CD4-positive, alpha-beta T cell treated with Interleukin-21 for 1 hour (primary cell): ENCODE data around the gene FAM89B.
A peak's percentile ranks its signal among the peaks of the same experiment; 100 is the strongest.

Source experiments
- DNase-seq: peaks from one replicate; pipeline ENCODE4 v3.0.0-alpha.2; 2020

FAM89B gene

DNA sequence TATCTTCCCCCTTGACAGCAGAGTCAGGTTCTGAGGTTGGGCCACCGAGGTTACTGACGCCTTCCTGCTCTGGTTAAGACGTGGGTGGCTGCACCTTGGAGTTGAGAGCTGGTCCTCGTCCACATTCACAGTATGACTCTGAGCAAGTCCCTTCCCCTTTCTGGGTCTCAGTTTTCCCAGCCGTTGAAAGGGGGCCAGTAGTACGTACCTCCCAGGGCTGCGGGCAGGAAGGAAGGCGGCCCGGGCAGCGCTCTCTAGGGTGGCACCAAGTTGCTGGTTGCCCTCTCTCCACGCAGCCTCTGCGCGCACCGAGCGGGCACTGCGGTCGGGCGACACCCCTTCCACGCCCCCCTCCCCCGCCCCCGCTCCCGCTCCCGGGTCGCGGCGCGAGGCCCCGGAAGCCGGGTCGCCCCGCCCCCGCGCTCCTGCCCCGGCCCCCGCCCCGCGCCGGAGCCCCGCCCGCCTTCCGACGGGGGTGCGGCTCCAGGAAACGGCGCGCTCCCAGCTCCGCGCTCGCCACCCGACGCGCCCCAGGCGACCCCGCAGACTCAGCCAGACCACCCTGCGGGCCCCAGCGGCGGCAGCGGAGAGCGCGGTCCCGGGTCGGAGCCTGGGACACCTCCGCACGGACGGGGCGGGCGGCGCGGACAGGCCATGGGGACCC, 3.4 kb downstream of the FAM89B start, which contains the start of gene EHBP1L1:
Gene EHBP1L1 (plus strand): TSS at position 486 of the 664 bp plus-strand sequence. CDS start 250 bp downstream, outside the sequence.
- peak; percentile 89 for DNase-seq

DNA sequence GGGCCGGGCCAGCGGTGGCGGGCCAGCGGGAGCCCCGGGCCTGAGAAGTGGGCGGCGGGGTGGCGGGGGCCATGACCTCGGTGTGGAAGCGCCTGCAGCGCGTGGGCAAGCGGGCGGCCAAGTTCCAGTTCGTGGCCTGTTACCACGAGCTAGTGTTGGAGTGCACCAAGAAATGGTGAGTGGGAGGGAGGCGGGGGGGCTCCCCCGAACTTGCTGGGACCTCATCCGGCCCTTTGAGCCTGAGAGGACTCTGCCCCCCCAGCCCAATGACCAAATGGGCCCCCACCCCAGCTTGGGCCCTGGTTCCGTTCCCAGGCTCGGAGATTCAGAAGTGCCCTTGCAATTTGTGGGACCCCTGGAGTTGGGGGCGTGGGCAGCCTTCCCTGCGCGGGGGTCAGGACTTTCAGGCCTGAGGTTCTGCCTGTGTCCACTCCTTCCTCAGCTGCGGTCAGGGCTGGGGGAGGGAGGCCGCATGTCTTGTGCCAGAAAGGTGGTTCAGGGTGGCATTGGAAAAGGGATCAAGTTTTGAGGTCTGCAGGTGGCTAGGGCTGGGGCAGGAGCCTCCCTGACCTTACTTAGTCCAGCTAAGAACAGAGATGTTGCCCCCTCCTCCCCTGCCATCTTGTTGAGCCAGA, 4.0 kb downstream of the FAM89B start:
- no peak for DNase-seq

DNA sequence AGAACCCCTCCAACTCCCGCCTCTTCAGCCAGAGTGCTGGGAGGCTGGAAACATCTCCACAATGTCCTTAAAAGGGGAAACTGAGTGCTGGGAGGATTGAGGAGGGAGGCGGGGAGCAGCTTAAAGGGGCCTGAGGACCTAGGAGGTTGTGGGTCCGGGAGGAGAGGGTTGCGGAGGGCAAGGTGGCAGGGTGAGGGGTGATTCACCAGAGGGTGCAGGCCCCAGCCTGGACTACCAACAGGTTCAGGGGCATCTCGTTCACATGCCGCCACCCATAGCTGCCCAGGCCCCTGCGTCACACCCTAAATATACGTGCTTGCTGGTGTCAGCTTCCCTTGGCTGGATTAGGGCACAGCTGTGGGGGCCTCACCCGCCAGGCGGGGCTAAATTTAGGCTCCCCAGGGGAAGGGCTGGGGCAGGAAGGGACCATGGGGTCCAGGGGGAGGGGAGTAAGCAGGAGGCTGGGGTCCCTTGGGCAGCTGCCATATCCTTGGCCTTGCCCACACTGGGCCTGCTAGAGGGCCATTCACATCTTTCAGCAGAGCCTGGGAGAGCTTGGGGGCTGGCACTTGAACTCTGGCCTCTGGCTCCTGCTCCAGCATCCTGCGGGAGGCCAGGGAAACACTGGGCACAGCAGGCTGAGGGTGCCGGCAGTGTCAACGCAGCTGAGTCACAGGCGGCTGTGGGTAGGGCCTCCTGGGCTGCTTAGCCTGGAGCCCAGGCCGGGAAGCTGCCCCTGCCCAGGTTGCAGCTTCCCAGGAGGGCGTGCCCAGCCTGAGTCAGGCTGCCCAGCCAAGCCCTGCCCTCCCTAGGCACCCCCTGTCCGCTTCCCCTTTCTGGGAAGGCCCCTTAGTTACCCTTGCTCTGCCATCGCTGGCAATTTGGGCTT, 4.8 kb downstream of the FAM89B start:
- peak; percentile 48 for DNase-seq

DNA sequence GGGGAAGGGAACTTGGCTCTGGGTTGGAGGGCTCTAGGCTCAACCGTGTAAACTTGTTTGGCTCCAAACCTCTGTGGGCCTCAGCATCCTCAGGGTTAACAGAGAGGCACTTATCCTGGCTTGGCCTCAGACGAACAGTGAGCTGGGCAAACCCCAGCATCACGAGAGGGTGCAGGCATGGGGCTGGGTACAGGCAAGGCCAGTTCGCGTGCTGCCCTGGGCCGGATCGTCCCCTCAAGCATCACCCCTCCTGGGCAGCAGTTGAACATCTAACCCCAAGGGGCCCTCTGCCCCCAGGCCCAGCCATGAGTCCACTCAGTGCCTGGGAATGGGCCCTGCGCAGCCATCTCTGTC, 5.4 kb downstream of the FAM89B start:
- no peak for DNase-seq

DNA sequence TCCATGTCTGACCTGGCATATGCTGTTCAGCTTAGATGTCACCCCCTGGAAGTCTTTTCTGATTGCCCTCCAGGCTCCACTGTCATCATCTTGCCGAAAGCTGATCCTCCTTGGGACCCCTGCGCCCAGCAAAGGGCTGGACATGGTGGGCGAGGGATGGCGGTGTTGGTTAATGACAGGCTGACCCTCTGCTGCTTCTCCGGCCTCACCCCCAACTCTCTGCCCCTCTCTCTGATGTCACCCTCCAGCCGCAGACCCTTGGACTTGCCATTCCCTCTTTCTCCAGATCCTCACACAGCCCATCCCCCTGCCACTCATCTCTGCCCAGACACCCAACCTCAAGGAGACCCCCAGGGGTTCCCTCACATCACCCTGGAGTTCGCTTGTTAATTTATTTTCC, 5.8 kb downstream of the FAM89B start:
- DNase-seq = no peak

DNA sequence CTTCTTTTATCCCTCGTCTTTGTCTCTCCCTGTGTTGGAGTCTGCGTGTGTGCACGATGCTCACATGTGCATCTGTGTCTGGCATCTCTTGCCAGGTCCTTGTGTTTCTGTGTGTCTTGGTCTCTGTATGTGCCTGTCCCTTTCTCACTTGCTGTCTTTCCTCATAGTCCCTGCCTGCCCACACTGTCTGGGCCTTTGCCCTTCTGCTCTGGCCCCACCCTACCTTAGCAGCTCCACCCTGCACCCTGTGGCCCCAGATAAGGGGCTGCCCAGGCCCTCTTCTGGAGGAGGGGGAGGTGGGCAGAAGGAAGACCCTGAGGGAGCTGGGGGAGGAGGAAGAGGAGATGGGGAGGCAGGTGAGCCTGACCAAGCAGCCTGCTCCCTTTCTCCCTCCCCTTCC, 6.3 kb downstream of the FAM89B start:
- no peak for DNase-seq

DNA sequence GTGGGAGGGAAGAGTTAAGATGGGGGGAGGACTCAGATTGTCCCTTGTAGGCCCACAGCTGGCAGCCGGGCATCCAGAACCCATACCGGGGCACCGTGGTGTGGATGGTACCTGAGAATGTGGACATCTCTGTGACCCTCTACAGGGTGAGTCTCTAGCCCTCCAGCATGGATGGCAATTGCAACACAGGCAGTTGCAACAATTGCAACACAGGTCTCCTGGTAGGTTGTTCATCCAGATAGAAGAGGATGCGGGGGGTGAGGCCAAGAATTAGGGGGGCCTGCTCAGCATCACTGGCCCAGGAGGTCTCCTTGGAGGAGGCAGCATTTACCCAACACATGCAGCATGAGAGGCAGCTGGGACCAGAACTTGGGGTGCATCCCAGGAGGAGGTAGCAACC, 7.0 kb downstream of the FAM89B start:
- no peak for DNase-seq

DNA sequence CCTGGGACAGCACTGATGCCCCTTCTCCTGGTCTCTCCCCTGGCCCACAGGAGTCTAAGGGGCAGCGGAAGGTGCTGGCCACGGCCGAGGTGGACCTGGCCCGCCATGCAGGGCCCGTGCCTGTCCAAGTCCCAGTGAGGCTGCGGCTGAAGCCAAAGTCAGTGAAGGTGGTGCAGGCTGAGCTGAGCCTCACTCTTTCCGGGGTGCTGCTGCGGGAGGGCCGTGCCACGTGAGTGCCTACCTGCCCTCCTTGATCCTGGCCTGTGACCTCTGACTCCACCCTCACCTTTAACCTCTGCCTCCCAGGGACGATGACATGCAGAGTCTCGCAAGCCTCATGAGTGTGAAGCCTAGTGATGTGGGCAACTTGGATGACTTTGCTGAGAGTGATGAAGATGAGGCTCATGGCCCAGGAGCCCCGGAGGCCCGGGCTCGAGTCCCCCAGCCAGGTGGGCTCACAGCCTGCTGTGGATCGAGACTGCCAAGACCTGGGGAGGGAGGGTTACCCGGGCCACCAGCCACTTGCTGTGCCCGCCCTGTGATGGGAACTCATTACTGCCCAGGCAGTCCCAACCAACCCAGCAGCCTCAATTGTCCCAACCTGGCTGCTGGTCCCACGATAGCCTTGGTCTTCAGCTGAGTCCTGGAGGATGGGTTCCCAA, 7.8 kb downstream of the FAM89B start:
- DNase-seq = no peak

DNA sequence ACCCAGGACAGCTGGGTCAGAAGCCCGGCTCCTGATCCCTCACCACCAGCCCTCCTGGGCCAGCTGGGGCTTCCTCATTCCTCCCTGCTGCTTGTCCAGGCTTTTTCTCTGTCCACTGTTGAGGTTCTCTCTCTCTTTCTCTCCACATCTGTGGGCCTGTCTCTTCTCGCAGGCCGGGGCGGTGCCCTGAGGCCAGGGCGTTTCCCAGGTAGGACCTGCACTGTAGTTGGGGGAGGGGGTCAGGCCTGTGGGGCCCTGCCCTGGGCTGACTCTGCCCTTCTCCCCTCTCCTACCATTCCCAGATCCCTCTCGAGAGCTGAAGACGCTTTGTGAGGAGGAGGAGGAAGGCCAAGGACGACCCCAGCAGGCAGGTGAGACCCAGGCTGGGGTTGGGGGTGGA, 8.4 kb downstream of the FAM89B start:
- no peak for DNase-seq

DNA sequence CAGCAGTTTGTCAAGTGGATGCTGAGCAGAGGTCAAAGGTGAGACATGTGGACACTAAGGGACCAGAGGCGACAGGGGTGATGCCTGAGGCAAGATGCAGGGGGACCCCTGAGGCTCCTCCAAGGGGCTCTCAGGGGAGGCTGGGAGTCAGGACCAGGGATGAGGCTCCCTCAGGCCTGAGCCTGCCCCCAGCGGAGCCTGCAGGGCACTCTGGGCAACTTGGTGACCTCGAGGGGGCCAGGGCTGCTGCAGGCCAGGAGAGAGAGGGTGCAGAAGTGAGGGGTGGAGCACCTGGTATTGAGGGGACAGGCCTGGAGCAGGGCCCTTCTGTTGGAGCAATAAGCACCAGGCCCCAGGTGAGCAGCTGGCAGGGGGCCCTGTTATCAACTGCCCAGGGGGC, 9.6 kb downstream of the FAM89B start:
- no peak for DNase-seq

DNA sequence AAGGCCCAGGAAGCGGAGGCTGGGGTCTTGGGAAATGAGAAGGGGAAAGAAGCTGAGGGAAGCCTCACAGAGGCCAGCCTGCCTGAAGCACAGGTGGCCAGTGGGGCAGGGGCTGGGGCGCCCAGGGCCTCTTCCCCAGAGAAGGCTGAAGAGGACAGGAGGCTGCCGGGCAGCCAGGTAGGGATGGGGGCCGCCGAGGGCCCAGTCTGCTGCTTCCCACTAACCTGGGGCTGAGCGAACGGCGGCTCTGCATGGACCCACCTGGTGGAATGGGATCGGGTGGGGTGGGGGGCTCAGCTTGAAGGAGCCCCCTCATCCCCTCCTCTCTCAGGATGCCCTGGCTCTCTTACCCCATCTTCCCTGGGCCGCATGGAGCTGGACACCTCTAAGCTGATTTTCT, 11.3 kb downstream of the FAM89B start:
- no peak for DNase-seq

DNA sequence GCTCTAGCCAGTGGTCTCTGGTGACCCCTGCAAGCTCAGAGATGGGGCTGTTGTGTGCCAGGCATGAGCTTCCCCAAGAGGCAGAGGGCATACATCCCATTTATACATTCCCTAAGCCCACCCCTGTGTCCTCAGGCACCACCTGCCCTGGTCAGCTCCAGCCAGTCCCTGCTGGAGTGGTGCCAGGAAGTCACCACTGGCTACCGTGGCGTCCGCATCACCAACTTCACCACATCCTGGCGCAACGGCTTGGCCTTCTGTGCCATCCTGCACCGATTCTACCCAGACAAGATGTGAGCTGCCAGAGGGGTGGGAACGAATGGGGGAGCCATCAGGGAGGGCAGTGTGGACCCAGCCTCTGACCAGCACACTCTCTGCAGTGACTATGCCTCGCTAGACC, 11.8 kb downstream of the FAM89B start:
- no peak for DNase-seq

DNA sequence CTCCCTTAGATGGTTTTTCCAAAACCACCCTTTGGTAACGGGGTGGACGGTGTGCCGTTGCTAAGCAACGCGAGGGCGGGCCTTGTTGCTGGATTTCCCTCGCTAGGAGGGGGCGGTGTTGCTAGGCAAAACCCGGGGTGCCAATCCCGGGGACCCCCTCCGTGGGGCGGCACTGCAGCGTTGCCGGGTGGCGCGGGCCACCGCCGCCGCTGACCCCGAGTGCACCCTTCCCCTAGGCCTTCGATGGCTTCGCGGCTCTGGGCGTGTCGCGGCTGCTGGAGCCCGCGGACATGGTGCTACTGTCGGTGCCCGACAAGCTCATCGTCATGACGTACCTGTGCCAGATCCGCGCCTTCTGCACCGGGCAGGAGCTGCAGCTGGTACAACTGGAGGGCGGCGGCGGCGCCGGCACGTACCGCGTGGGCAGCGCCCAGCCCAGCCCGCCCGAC, 12.4 kb downstream of the FAM89B start:
- no peak for DNase-seq

DNA sequence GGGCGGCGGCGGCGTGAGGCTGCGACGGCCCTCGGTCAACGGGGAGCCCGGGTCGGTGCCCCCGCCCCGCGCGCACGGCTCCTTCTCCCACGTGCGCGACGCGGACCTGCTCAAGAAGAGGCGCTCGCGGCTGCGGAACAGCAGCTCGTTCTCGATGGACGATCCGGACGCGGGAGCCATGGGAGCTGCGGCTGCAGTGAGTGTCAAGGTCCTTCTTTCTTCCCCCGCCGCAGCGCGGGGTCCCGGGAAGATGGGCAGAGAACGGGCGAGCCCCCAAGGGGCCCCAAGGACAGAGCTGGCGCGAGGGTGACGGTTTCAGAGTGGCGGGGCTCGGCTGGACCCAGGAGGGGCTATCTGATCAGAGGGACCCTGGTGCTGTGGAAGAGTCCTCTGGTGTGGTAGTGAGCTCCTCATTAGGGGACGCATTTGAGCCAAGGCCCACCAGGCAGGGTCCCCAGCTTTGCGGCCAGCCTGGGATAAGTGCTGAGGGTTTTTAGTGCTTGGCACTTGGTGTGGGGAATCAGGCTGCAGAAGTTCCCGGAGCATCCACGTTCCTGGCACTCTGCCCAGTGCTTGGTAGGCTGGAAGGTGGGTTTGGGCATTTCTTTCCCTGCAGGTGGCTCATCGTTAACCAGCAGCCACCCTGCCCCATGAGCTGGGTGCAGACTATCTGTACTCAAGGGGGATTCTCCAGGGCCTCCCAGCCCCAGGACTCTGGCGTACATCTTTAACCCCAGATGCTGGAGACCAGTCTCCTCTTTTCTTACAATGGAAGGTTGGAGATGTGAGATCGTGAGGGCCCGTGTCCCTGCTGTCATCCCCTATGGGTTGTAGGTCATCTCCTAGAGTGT, 13.3 kb downstream of the FAM89B start:
- DNase-seq = no peak

DNA sequence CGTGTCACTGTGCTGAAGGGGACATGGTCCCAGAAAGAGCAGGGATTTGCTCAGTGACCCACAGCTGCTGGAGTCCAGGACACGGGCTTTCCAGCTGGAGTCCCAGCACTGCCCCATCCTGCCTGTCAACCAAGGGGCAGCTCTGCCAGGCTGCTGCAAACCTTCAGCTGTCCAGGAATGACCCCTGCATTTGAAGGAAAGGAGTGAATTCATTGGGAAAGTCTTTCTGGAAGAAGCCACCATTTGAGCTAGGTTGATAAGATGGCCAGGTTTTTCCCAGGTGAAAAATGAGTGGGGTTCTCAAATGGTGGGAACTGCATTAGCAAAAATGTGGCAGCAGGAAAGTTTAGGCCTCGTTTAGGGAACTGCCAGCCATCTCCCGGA, 13.9 kb downstream of the FAM89B start:
- no peak for DNase-seq

DNA sequence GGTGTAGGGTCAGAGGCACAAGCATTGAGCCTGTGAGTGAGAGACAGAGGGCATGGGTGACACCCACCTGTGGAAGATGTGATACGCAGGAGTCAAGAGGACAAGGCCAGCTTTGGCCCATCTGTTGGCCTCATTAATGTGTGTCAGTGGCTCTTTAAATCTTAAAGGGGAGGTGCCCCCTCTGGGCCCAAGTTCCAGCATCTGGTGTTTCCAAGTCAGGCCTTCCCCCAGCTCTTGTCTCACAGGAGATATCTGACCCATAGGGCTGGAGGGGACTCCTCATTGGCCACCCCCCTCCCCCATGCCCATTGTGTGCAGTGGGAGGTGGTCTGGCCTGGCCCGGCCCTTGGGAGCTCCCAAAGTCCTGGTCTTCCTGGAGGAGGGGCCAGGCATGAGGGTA, 14.3 kb downstream of the FAM89B start:
- DNase-seq = no peak

DNA sequence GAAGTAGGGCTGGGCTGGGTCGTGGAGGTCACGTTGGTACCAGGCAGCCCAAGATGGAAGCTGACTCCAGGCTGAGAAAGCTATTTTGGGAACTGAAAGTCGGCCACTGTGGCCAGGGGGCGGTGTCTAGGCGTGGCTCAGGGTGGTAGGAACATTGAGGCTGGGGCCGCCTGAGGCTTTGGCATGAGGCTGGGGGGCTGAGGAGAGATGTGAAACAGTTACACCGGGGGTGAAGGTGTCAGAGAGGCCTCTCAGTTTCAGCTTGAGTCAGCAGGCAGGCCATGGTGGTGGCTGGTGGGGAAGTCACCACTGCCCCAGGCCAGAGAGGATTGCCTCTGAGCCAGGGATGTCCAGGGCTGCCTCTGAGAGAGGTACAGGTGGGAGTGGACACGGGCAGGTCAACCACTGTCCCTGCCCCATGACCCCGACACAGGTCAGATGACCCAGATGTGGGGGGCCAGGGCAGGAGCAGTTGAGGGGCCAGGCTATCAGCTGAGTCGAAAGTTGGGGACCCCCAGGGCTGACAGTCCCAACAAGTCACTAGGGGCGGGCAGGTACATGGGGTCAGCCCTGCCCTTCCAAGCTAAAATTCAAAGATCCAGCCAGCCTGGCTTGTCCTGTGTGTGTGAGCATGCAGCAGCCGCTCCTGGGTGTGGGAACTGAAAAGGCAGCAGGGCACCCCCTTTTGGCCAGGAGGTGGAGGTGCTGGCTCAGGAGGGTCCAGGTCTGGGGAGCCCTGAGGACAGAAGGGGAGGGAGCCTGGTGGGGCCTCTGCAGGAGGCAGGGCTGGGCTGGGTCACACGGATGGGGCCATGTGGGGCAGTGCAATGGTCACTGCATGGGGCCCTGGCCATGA, 16.1 kb downstream of the FAM89B start:
- DNase-seq = peak; percentile 85

DNA sequence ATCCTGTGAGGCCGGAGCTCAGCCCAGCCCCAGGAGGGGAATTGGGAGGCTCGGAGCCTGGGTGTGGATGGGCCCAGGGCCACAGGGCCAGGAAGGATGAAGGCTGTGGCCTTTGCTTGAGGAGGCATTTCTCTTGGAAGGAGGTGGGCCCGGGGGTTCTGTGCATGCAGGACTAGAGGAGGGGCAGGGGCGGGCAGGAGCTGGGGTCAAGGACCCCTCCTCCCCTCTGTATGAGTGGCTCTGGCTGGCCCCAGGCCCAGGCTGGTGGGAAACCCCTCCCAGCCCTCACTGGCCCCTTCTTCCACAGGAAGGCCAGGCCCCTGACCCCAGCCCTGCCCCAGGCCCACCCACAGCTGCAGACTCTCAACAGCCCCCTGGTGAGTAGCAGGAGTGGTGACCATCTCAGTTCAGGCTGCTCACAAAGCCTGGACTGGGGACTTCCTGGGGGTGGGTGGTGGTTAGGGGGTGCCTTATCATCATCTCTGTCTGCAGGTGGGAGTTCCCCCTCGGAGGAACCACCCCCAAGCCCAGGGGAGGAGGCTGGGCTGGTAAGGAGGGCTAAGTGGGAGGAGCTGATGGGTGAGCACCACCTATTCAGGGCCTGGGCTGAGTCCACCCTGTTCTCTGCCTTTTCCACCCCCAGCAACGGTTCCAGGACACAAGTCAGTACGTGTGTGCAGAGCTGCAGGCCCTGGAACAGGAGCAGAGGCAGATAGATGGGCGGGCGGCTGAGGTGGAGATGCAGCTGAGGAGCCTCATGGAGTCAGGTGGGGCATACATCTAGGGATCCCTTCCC, 17.3 kb downstream of the FAM89B start:
- DNase-seq = peak; percentile 48

DNA sequence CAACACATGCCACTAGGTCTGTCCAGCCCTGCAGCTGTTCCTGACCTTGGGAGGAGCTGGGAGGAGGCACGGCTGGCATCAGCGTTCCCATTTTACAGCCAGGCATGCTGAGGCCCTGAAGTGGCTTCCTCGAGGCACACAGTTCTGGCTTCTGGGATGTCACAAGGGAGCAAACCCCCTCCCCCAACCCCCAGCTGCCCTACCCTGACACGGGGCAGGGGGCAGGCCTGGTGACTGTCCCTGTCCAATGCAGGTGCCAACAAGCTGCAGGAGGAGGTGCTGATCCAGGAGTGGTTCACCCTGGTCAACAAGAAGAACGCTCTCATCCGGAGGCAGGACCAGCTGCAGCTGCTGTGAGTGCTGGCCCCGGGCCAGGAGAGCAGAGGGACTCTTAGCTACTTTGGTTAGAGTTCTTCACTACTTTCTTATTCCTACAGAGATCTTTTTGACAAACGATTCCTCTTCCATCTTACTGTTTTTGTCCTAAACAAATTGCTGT, 18.0 kb downstream of the FAM89B start:
- DNase-seq = no peak
